Memory B cell (primary cell): ENCODE data around the gene PORCN.
A peak's percentile ranks its signal among the peaks of the same experiment; 100 is the strongest.
"Not testable (repeated sequence)": the region's sequence is repeated elsewhere in the genome, so short reads cannot be mapped to it uniquely, and the experiment has no call there.

Experiments
- ATAC-seq: fragments of 150-1000 bp; cut with Tn5 transposase; 2 replicates; pipeline ENCODE4 v1.10.0; 2021; ENCODE audit warnings: low read depth, mild to moderate bottlenecking, moderate library complexity
- DNase-seq, 2 donors: peaks; one replicate each; pipeline ENCODE4 v3.0.0; 2022; ENCODE audit warnings: low spot score in 2 of 2
- H3K27ac Mint-ChIP-seq: one replicate; pipeline ENCODE4 v1.8.0; 2022; ENCODE audit warnings: mild to moderate bottlenecking, moderate library complexity, mixed read lengths
- H3K27me3 Mint-ChIP-seq: one replicate; pipeline ENCODE4 v1.8.0; 2022; ENCODE audit warnings: mixed read lengths
- H3K36me3 Mint-ChIP-seq: one replicate; pipeline ENCODE4 v1.8.0; 2022; ENCODE audit warnings: mild to moderate bottlenecking, mixed read lengths
- H3K4me1 Mint-ChIP-seq: one replicate; pipeline ENCODE4 v1.8.0; 2022; ENCODE audit warnings: mixed read lengths
- H3K4me3 Mint-ChIP-seq: one replicate; pipeline ENCODE4 v1.8.0; 2022; ENCODE audit warnings: mild to moderate bottlenecking, moderate library complexity, mixed read lengths
- H3K9me3 Mint-ChIP-seq: one replicate; pipeline ENCODE4 v1.8.0; 2022; ENCODE audit warnings: mixed read lengths

PORCN gene

GRCh38 chrX:48511560-48511959 is 2.8 kb downstream of the PORCN start:
- Mint-ChIP-seq H3K4me3 (no peak overlapping the region), H3K27ac (no peak overlapping the region), H3K27me3 (no peaks in the 10 kb centered on the region), H3K9me3 (no peaks in the 10 kb centered on the region), H3K4me1 (peaks cover 13% of the 10 kb centered on the region), H3K36me3 (peaks cover 8% of the 10 kb centered on the region)
- no peak for DNase-seq
- ATAC-seq, result no peak

GRCh38 chrX:48512371-48512935 is 3.7 kb downstream of the PORCN start:
- ATAC-seq (no peak), DNase-seq (no peak)
- no peaks in the 10 kb centered on the region for H3K27me3 Mint-ChIP-seq
- H3K4me3 Mint-ChIP-seq, result no peak overlapping the region
- no peak overlapping the region for H3K27ac Mint-ChIP-seq
- peaks cover 8% of the 10 kb centered on the region for H3K36me3 Mint-ChIP-seq
- H3K4me1 Mint-ChIP-seq, result peaks cover 13% of the 10 kb centered on the region
- H3K9me3 Mint-ChIP-seq, result no peaks in the 10 kb centered on the region

GRCh38 chrX:48513670-48514069 is 4.9 kb downstream of the PORCN start:
- Mint-ChIP-seq H3K27ac (no peak overlapping the region), H3K36me3 (peaks cover 8% of the 10 kb centered on the region), H3K4me1 (peaks cover 11% of the 10 kb centered on the region), H3K4me3 (no peak overlapping the region), H3K9me3 (no peaks in the 10 kb centered on the region), H3K27me3 (no peaks in the 10 kb centered on the region)
- ATAC-seq (no peak), DNase-seq (no peak)

- DNase-seq (no peak), ATAC-seq (no peak)
- Mint-ChIP-seq H3K27ac (no peak overlapping the region), H3K4me1 (peaks cover 10% of the 10 kb centered on the region), H3K9me3 (no peaks in the 10 kb centered on the region), H3K36me3 (peaks cover 8% of the 10 kb centered on the region), H3K4me3 (no peak overlapping the region), H3K27me3 (no peaks in the 10 kb centered on the region)
Measured at GRCh38 chrX:48514126-48514806, 5.5 kb downstream of the PORCN start.

GRCh38 chrX:48514868-48515460 is 6.2 kb downstream of the PORCN start:
- peaks cover 5% of the 10 kb centered on the region for H3K4me1 Mint-ChIP-seq
- H3K27me3 Mint-ChIP-seq, result no peaks in the 10 kb centered on the region
- no peak for ATAC-seq
- H3K36me3 Mint-ChIP-seq, result peaks cover 8% of the 10 kb centered on the region
- no peaks in the 10 kb centered on the region for H3K9me3 Mint-ChIP-seq
- DNase-seq, result no peak
- H3K27ac Mint-ChIP-seq, result no peak overlapping the region
- no peak overlapping the region for H3K4me3 Mint-ChIP-seq

- DNase-seq (no peak), ATAC-seq (no peak)
- Mint-ChIP-seq H3K27ac (no peak overlapping the region), H3K4me3 (no peak overlapping the region), H3K36me3 (peaks cover 6% of the 10 kb centered on the region), H3K4me1 (peaks cover 6% of the 10 kb centered on the region), H3K27me3 (no peaks in the 10 kb centered on the region), H3K9me3 (no peaks in the 10 kb centered on the region)
Measured at GRCh38 chrX:48515842-48516241, 7.0 kb downstream of the PORCN start.

GRCh38 chrX:48516285-48516684 is 7.5 kb downstream of the PORCN start:
- peaks cover 10% of the 10 kb centered on the region for H3K4me1 Mint-ChIP-seq
- DNase-seq, result no peak
- no peak overlapping the region for H3K4me3 Mint-ChIP-seq
- H3K36me3 Mint-ChIP-seq, result peaks cover 5% of the 10 kb centered on the region
- H3K27ac Mint-ChIP-seq, result no peak overlapping the region
- H3K27me3 Mint-ChIP-seq, result no peaks in the 10 kb centered on the region
- no peak for ATAC-seq
- no peaks in the 10 kb centered on the region for H3K9me3 Mint-ChIP-seq

GRCh38 chrX:48516987-48517386 is 8.2 kb downstream of the PORCN start:
- H3K27ac Mint-ChIP-seq, result no peak overlapping the region
- no peaks in the 10 kb centered on the region for H3K27me3 Mint-ChIP-seq
- DNase-seq (no peak), ATAC-seq (no peak)
- peaks cover 5% of the 10 kb centered on the region for H3K36me3 Mint-ChIP-seq
- peaks cover 10% of the 10 kb centered on the region for H3K4me1 Mint-ChIP-seq
- H3K9me3 Mint-ChIP-seq, result no peaks in the 10 kb centered on the region
- no peak overlapping the region for H3K4me3 Mint-ChIP-seq

GRCh38 chrX:48519481-48519880 is 10.7 kb downstream of the PORCN start:
- H3K4me3 Mint-ChIP-seq, DNase-seq, H3K9me3 Mint-ChIP-seq, H3K27ac Mint-ChIP-seq, H3K27me3 Mint-ChIP-seq, H3K36me3 Mint-ChIP-seq, ATAC-seq: not testable (repeated sequence)
- peaks cover 11% of the 10 kb centered on the region for H3K4me1 Mint-ChIP-seq

- ATAC-seq (no peak), DNase-seq (no peak)
- H3K9me3 Mint-ChIP-seq, result no peaks in the 10 kb centered on the region
- H3K27me3 Mint-ChIP-seq, result no peaks in the 10 kb centered on the region
- peaks cover 3% of the 10 kb centered on the region for H3K36me3 Mint-ChIP-seq
- H3K4me1 Mint-ChIP-seq, result peaks cover 11% of the 10 kb centered on the region
- H3K4me3 Mint-ChIP-seq, result peak overlapping the region; percentile 86
- H3K27ac Mint-ChIP-seq, result peak overlapping the region; percentile 82
Measured at GRCh38 chrX:48520455-48520854, 11.7 kb downstream of the PORCN start.

- peak overlapping the region; percentile 86 for H3K4me3 Mint-ChIP-seq
- peak overlapping the region; percentile 82 for H3K27ac Mint-ChIP-seq
- H3K36me3 Mint-ChIP-seq, result peaks cover 2% of the 10 kb centered on the region
- no peak for DNase-seq
- ATAC-seq, result no peak
- H3K4me1 Mint-ChIP-seq, result peaks cover 11% of the 10 kb centered on the region
- no peaks in the 10 kb centered on the region for H3K27me3 Mint-ChIP-seq
- H3K9me3 Mint-ChIP-seq, result no peaks in the 10 kb centered on the region
Measured at GRCh38 chrX:48520976-48521352, 12.2 kb downstream of the PORCN start.

- ATAC-seq, result peak; percentile 96
Measured at GRCh38 chrX:48521353-48522243, 12.8 kb downstream of the PORCN start, which contains the start of gene EBP. Gene EBP, plus strand, starts transcription at chrX:48521808. Its CDS starts 1,964 bp downstream, at chrX:48523772.

GRCh38 chrX:48522291-48522690 is 13.5 kb downstream of the PORCN start:
- Mint-ChIP-seq H3K27ac (peak overlapping the region; percentile 82), H3K4me3 (peak overlapping the region; percentile 86), H3K9me3 (no peaks in the 10 kb centered on the region), H3K4me1 (peaks cover 14% of the 10 kb centered on the region), H3K36me3 (peaks cover 5% of the 10 kb centered on the region), H3K27me3 (no peaks in the 10 kb centered on the region)
- ATAC-seq (no peak), DNase-seq (no peak)

More at GRCh38 chrX:48521353-48522243, 12.8 kb downstream of the PORCN start, which contains the start of gene EBP:
- Mint-ChIP-seq H3K4me3 (peak within 1 kb of the TSS; percentile 86), H3K9me3 (no peaks in the 10 kb centered on the region), H3K27me3 (no peaks in the 10 kb centered on the region), H3K36me3 (peaks cover 2% of the 10 kb centered on the region), H3K27ac (peak within 1 kb of the TSS; percentile 82), H3K4me1 (peaks cover 13% of the 10 kb centered on the region)
- DNase-seq, result peak; percentile 67 to 86

- peak overlapping the region; percentile 64 for H3K4me3 Mint-ChIP-seq
- ATAC-seq, result no peak
- DNase-seq, result no peak
- peaks cover 7% of the 10 kb centered on the region for H3K36me3 Mint-ChIP-seq
- no peaks in the 10 kb centered on the region for H3K27me3 Mint-ChIP-seq
- no peaks in the 10 kb centered on the region for H3K9me3 Mint-ChIP-seq
- peaks cover 14% of the 10 kb centered on the region for H3K4me1 Mint-ChIP-seq
- H3K27ac Mint-ChIP-seq, result no peak overlapping the region
Measured at GRCh38 chrX:48523682-48524081, 14.9 kb downstream of the PORCN start.
